LNCAP (cell line): ENCODE results near the gene ENTREP3.

Experiments used
- CTCF ChIP-seq: fragments of 450-650 bp; IDR thresholded peaks from 2 replicates; pipeline ENCODE4 v1.5.1; 2017; ENCODE audit warnings: mild to moderate bottlenecking

The ENTREP3 gene

DNA sequence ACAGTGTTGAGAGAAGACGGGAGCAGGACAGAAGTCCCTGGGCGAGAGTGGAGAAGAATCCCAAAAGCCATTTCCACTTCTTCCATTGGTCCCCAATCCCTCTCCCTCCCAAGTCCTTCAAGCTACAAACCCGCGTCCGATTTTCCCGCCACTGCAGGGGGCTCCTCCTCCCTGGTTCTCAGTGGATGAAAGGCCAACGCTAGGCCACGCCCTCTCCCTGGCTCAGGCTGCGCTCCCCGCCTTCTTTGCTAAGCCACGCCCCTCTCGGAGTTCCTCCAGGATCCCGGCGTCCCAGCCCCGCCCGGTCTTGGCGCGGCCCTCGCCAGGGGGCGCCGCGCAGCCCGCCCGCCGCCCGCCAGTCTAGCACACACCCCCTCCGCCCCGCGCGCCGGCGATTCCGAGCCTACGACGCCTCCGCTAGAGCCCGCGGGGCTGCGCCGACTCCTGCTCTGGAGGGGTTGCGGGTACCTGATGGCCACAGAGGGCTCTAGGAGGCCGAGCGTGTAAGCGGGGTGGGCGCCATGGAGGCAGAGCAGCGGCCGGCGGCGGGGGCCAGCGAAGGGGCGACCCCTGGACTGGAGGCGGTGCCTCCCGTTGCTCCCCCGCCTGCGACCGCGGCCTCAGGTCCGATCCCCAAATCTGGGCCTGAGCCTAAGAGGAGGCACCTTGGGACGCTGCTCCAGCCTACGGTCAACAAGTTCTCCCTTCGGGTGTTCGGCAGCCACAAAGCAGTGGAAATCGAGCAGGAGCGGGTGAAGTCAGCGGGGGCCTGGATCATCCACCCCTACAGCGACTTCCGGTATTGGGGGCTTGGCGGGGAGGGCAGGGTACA, 22.0 kb upstream of the ENTREP3 start, which contains the start of gene HCN3:
HCN3 (plus strand) TSS at position 394 of the 832 bp plus-strand sequence; CDS start at position 522, 128 bp downstream.
- peak; percentile 86 for TF ChIP-seq CTCF

DNA sequence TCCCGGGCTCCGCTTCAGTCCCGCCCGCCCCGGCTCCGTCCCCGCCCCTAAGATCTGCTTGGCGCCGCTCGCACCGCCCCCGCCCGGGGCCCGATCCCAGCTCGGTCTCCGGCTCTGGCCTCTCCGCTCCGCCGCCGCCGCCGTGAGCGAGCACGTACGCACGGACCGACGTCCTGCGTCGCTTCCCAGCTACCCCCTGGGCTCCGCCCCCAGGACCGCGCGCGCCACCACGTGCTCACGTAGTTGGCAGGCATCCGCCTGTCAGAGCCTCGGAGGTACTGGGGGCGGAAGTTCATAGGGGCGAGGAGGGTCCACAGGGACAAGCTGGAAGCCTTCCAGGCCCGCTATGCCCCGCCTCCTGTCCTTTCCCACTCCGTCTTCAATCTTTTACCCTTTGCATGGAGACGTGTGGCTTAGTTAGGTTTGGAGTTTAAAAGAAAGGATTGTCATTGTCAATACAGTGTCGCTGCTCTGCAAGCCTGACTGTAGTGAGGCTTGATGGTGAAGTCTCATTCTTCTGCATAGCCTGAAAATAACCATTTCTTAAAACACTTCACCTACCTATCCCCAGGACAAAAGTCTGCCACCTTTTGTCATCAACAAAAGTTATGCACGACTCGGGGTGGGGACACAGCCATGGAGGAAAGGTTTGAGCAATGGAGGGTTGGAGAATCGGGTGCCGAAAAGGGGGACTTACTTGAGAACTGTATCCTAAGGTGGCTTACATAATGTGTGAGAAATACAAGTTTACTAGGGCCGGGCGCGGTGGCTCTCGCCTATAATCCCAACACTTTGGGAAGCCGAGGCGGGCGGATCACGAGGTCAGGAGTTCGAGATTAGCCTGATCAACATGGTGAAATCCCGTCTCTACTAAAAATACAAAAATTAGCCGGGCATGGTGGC, 18.3 kb upstream of the ENTREP3 start, which contains the start of gene CLK2:
CLK2 (minus strand) TSS at position 162 of the 903 bp plus-strand sequence. CDS start 2,527 bp downstream, outside the sequence.
- TF ChIP-seq CTCF: no peak

DNA sequence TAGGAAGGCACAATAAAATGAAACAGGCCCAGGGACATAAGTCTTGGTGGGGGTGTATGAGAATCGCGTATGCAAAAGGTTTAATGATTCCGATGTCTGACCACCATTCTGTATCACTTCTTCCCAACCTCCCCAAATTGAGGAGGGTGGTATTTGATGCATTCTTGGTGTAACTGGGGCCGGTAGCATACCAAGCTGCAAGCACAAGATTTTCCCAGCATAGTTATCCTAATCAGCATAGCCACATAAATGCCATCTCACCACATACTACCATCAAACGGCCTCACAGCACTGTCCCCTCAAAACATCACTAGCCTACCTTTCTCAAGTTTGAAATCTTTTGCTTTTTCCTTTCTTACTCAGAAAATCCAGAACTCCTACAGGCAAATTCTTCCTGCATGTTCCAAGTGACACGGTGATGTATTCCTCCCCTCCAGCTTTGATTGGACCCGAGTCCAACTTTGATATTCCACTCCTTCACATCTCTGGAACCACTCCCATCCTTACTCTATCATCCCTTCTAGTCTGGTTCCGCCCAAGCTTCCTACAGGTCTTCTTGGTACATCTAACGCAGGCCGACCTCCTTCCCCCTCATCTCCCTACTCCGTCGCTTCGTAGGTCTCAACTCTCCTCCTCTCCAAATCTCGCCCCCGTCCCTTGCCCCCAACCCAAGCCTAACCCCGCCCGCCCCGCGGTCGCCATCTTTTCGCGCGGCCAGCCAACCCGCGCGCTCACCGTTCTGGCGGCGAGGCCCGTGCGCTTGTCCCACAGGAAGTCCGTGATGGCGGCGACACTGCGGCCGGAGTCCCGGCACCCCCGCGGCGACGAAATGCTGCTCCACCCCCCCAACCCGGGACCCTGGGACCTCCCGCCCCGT, 17.4 kb upstream of the ENTREP3 start:
- TF ChIP-seq CTCF: no peak

GRCh38 chr1:155269381-155269780, 14.1 kb upstream of the ENTREP3 start:
- TF ChIP-seq CTCF: no peak

DNA sequence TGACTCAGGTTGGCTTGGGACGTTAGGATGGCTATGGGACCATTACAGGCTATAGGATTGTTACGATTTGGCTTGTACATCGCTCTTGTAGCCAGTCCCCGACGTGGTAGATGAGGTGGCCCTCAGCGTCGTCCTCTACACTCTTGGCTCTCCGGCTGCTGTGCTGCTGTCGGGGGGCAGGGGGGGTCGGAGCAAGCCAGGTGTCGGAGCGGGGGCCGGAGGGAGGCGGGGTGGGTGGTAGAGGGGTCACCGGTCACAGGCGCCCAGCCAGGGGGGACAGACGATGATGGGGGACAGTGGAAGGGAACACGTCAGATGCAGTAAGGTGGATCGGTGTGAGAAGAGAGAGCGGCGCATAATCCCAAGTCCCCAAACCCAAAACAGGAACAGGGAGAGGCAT, 13.3 kb upstream of the ENTREP3 start:
- no peak for TF ChIP-seq CTCF

- TF ChIP-seq CTCF: no peak
These were observed 12.1 kb upstream of the ENTREP3 start for GRCh38 chr1:155267373-155267772.

DNA sequence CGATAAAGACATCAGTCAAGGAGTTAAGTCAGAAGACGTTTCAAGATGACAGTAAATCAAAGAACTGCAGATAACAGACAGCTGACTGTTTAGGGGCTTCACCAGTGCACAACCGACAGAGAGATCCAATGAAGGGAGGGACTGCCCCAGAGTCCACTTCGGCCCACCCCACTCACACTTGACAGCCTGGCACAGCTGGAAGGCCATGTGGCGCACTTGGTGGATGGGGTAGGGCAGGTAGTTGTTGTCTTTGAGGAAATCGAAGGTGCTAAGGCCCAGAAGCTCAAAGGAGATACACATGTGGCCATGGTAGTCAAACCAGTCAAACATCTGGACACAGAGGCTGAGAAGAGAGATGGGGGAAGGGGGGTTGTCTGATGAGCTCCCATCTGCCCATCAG, 11.3 kb upstream of the ENTREP3 start:
- no peak for TF ChIP-seq CTCF
